ENCODE data around the gene POLD2.

- no peak for TF ChIP-seq REST (IDR thresholded peaks at IDR 0.05; ENCODE audit: insufficient read depth in 1 of 2, low read depth in 2 of 2, low read length in 2 of 2)
- TF ChIP-seq POLR2AphosphoS5 (IDR thresholded peaks at IDR 0.05; ENCODE audit: low read depth, low read length) = no peak
Observed at GRCh38 chr7:44101966-44102845, 21.1 kb downstream of the POLD2 start.
